Measurements from ENCODE around the gene ZNF423. TPM values are rescaled to one million over a fixed set of nuclear protein-coding genes. Genes with fewer than 3 reads are reported as not detected.

Gene ZNF423
- total and polyA plus RNA-seq, 2 of the 13 experiments (the other 11 are each of a cell fraction or from before 2014, with no cell fraction given): 0.07 to 0.31 TPM

GRCh38 chr16:49857423-49858181 lies 1.7 kb upstream of the ZNF423 start (continued):
- TF ChIP-seq BCL3 (CRISPR knock-in tag; IDR thresholded peaks at IDR 0.05): peak; percentile 26; the same call in 1 of the 2 replicates
- 0 out of 2 replicates have a peak, but pooled peaks have one; percentile 33 for TF ChIP-seq PATZ1 (CRISPR knock-in tag; IDR thresholded peaks at IDR 0.05)
- TF ChIP-seq RAD21 (CRISPR knock-in tag; IDR thresholded peaks at IDR 0.05): peak; percentile 51; the same call in 1 of the 2 replicates
- no peak for TF ChIP-seq TMF1 (CRISPR knock-in tag; IDR thresholded peaks at IDR 0.05; ENCODE audit: low read depth)
- TF ChIP-seq PCBP1 (IDR thresholded peaks at IDR 0.05; ENCODE audit: borderline replicate concordance, low read depth, low read length): 0 out of 2 replicates have a peak, but pooled peaks have one; percentile 35
- TF ChIP-seq ZSCAN20 (CRISPR knock-in tag; IDR thresholded peaks at IDR 0.05; ENCODE audit: borderline replicate concordance): 0 out of 2 replicates have a peak, but pooled peaks have one; percentile 36
- TF ChIP-seq HES4 (CRISPR knock-in tag; IDR thresholded peaks at IDR 0.05; ENCODE audit: borderline replicate concordance): 0 out of 2 replicates have a peak, but pooled peaks have one; percentile 40
- TF ChIP-seq ZBTB7B (CRISPR knock-in tag; IDR thresholded peaks at IDR 0.05): 0 out of 2 replicates have a peak, but pooled peaks have one; percentile 33
- TF ChIP-seq XRCC5 (optimal IDR thresholded peaks at IDR 0.05; ENCODE audit: low read length): peak; percentile 69
- TF ChIP-seq HDAC1 (CRISPR knock-in tag; IDR thresholded peaks at IDR 0.05): 0 out of 2 replicates have a peak, but pooled peaks have one; percentile 15
- TF ChIP-seq KDM5B (CRISPR knock-in tag; IDR thresholded peaks at IDR 0.05; ENCODE audit: borderline replicate concordance): peak; percentile 49; the same call in 1 of the 2 replicates
- no peak for TF ChIP-seq ZSCAN25 (CRISPR knock-in tag; IDR thresholded peaks at IDR 0.05)
- 0 out of 2 replicates have a peak, but pooled peaks have one; percentile 31 for TF ChIP-seq KDM2A (CRISPR knock-in tag; IDR thresholded peaks at IDR 0.05; ENCODE audit: borderline replicate concordance, low read depth)
- 0 out of 2 replicates have a peak, but pooled peaks have one; percentile 14 for TF ChIP-seq ZSCAN29 (CRISPR knock-in tag; conservative IDR thresholded peaks at IDR 0.05)
- no peak for TF ChIP-seq IRX3 (CRISPR knock-in tag; IDR thresholded peaks at IDR 0.05; ENCODE audit: borderline replicate concordance, low read depth)
- 0 out of 2 replicates have a peak, but pooled peaks have one; percentile 37 for TF ChIP-seq ZNF547 (CRISPR knock-in tag; IDR thresholded peaks at IDR 0.05)
- 0 out of 2 replicates have a peak, but pooled peaks have one; percentile 46 for TF ChIP-seq ZNF142 (CRISPR knock-in tag; IDR thresholded peaks at IDR 0.05)
- no peak; the same call in 1 of the 2 replicates for TF ChIP-seq ZNF768 (CRISPR knock-in tag; IDR thresholded peaks at IDR 0.05)
- peak; percentile 90; the same call in 1 of the 2 replicates for TF ChIP-seq ZMYM2 (CRISPR knock-in tag; IDR thresholded peaks at IDR 0.05)

Data from HepG2 (cell line).